Activated naive CD4-positive, alpha-beta T cell treated with anti-CD3 and anti-CD28 coated beads, Interleukin-2, amount 10 ng/mL, durations not matched to agents 7 days and 5 days (primary cell): ENCODE data around the gene PTPRO.

Source experiments
- CTCF ChIA-PET: fragments of 350-600 bp; sonication (Branson Sonifier 250); formaldehyde crosslinking; loops from one replicate; lab custom pipeline; 2021; ENCODE audit warnings: antibody characterized with exemption; lab: Charles Lee
- DNase-seq: peaks from one replicate; pipeline ENCODE4 v3.0.0-alpha.2; 2020
- H3K27ac Mint-ChIP-seq: one replicate; pipeline ENCODE4 v1.8.0; 2021; ENCODE audit warnings: mild to moderate bottlenecking, moderate library complexity, mixed read lengths
- H3K27me3 Mint-ChIP-seq: one replicate; pipeline ENCODE4 v1.8.0; 2021; ENCODE audit warnings: mild to moderate bottlenecking, mixed read lengths
- H3K36me3 Mint-ChIP-seq: one replicate; pipeline ENCODE4 v1.8.0; 2021; ENCODE audit warnings: mixed read lengths
- H3K4me1 Mint-ChIP-seq: one replicate; pipeline ENCODE4 v1.8.0; 2021; ENCODE audit warnings: mixed read lengths
- H3K4me3 Mint-ChIP-seq: one replicate; pipeline ENCODE4 v1.8.0; 2021; ENCODE audit warnings: mild to moderate bottlenecking, moderate library complexity, mixed read lengths
- H3K9me3 Mint-ChIP-seq: one replicate; pipeline ENCODE4 v1.8.0; 2021; ENCODE audit warnings: mixed read lengths

Gene PTPRO

GRCh38 chr12:15634010-15634683 lies 311.8 kb downstream of the PTPRO start:
- no peak overlapping the region for H3K4me3 Mint-ChIP-seq
- DNase-seq = no peak
- no peaks in the 10 kb centered on the region for H3K4me1 Mint-ChIP-seq
- CTCF ChIA-PET = interaction anchor here (0.6 kb wide), 1 partner anchor 137 kb away, joined by 3 read pairs; no protein-coding TSS in a partner anchor
- no peaks in the 10 kb centered on the region for H3K9me3 Mint-ChIP-seq
- H3K27me3 Mint-ChIP-seq = no peaks in the 10 kb centered on the region
- no peak overlapping the region for H3K27ac Mint-ChIP-seq
- no peaks in the 10 kb centered on the region for H3K36me3 Mint-ChIP-seq

GRCh38 chr12:15636060-15636890 lies 314.0 kb downstream of the PTPRO start:
- Mint-ChIP-seq H3K36me3 (no peaks in the 10 kb centered on the region), H3K9me3 (no peaks in the 10 kb centered on the region), H3K27ac (no peak overlapping the region), H3K4me3 (no peak overlapping the region), H3K27me3 (no peaks in the 10 kb centered on the region), H3K4me1 (no peaks in the 10 kb centered on the region)
- CTCF ChIA-PET = no interaction called here
- DNase-seq = no peak

- H3K27ac Mint-ChIP-seq = no peak overlapping the region
- no peaks in the 10 kb centered on the region for H3K9me3 Mint-ChIP-seq
- no peak overlapping the region for H3K4me3 Mint-ChIP-seq
- no peak for DNase-seq
- no peaks in the 10 kb centered on the region for H3K36me3 Mint-ChIP-seq
- no peaks in the 10 kb centered on the region for H3K4me1 Mint-ChIP-seq
- H3K27me3 Mint-ChIP-seq = no peaks in the 10 kb centered on the region
- CTCF ChIA-PET = no interaction called here
Measured at GRCh38 chr12:15638231-15638630, 315.9 kb downstream of the PTPRO start.

- Mint-ChIP-seq H3K4me3 (no peak overlapping the region), H3K27ac (no peak overlapping the region), H3K36me3 (no peaks in the 10 kb centered on the region), H3K27me3 (no peaks in the 10 kb centered on the region), H3K4me1 (no peaks in the 10 kb centered on the region), H3K9me3 (no peaks in the 10 kb centered on the region)
- CTCF ChIA-PET = no interaction called here
- DNase-seq = no peak
Measured at GRCh38 chr12:15644700-15645099, 322.4 kb downstream of the PTPRO start.

GRCh38 chr12:15646581-15646980 lies 324.3 kb downstream of the PTPRO start:
- H3K27me3 Mint-ChIP-seq = no peaks in the 10 kb centered on the region
- H3K4me3 Mint-ChIP-seq = no peak overlapping the region
- CTCF ChIA-PET = interaction anchor here (1.0 kb wide), 1 partner anchor 62 kb away, joined by 5 read pairs; no protein-coding TSS in a partner anchor
- H3K4me1 Mint-ChIP-seq = no peaks in the 10 kb centered on the region
- no peak for DNase-seq
- H3K36me3 Mint-ChIP-seq = no peaks in the 10 kb centered on the region
- no peak overlapping the region for H3K27ac Mint-ChIP-seq
- H3K9me3 Mint-ChIP-seq = no peaks in the 10 kb centered on the region
